Keratinocyte (primary cell): Measurements from ENCODE around the gene ATP8A1.

Experiments
- CTCF ChIP-seq, 3 experiments: IDR thresholded peaks in 1 of 3; conservative IDR thresholded peaks in 1 of 3; optimal IDR thresholded peaks in 1 of 3; 2 replicates in 2 of 3; 3 replicates in 1 of 3; pipeline versions ENCODE3 to v1.5.1; 2011; ENCODE audit warnings: low read length in 3 of 3, mild to moderate bottlenecking in 3 of 3, moderate library complexity in 2 of 3, control low read depth in 1 of 3, inconsistent platforms in 1 of 3; ENCODE audit not compliant: insufficient read depth in 2 of 3; ENCODE audit errors: extremely low read depth in 1 of 3
- EZH2 ChIP-seq: IDR thresholded peaks from one replicate; pipeline ENCODE4 v1.6.1; 2012; ENCODE audit warnings: inconsistent platforms, mild to moderate bottlenecking, low read length, moderate library complexity

GRCh38 chr4:42637104-42637503 lies 19.8 kb downstream of the ATP8A1 start:
- TF ChIP-seq CTCF (optimal IDR thresholded peaks at IDR 0.05 in 1 of 3, IDR thresholded peaks at IDR 0.05 in 1 of 3, conservative IDR thresholded peaks at IDR 0.05 in 1 of 3; ENCODE audit: extremely low read depth in 1 of 3, insufficient read depth in 2 of 3, low read length in 3 of 3) (no peak), EZH2 (no peak)
